ENCODE data around the gene SNX11. TPM values are rescaled to one million over a fixed set of nuclear protein-coding genes. Genes with fewer than 3 reads are reported as not detected.

Gene SNX11
- total and polyA plus RNA-seq, 4 donors: 11.4 to 31.0 (median 19.1) TPM

GRCh38 chr17:48060249-48060648 is 47.3 kb upstream of the SNX11 start:
- peaks cover 28 to 61% (median 51%) of the 10 kb centered on the region in 4 donors for H3K36me3 ChIP-seq (ENCODE audit: control insufficient read depth in 4 of 4, insufficient read depth in 4 of 4, low read length in 4 of 4)
- TF ChIP-seq, protein P1, sequence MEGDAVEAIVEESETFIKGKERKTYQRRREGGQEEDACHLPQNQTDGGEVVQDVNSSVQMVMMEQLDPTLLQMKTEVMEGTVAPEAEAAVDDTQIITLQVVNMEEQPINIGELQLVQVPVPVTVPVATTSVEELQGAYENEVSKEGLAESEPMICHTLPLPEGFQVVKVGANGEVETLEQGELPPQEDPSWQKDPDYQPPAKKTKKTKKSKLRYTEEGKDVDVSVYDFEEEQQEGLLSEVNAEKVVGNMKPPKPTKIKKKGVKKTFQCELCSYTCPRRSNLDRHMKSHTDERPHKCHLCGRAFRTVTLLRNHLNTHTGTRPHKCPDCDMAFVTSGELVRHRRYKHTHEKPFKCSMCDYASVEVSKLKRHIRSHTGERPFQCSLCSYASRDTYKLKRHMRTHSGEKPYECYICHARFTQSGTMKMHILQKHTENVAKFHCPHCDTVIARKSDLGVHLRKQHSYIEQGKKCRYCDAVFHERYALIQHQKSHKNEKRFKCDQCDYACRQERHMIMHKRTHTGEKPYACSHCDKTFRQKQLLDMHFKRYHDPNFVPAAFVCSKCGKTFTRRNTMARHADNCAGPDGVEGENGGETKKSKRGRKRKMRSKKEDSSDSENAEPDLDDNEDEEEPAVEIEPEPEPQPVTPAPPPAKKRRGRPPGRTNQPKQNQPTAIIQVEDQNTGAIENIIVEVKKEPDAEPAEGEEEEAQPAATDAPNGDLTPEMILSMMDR (IDR thresholded peaks at IDR 0.05; ENCODE audit: control extremely low read depth, extremely low read depth): no peak
- no peaks in the 10 kb centered on the region for H3K27me3 ChIP-seq (ENCODE audit: control insufficient read depth in 3 of 3, insufficient read depth in 3 of 3, low read length in 2 of 3)
- peaks cover 0 to 6% (median under 1%) of the 10 kb centered on the region in 5 donors for H3K4me1 ChIP-seq (ENCODE audit: control insufficient read depth in 5 of 5, insufficient read depth in 5 of 5, low read length in 5 of 5)
- no peak overlapping the region for H3K9ac ChIP-seq (ENCODE audit: insufficient read depth in 1 of 2, low read length in 2 of 2)
- no peaks in the 10 kb centered on the region for H3K9me3 ChIP-seq (ENCODE audit: control insufficient read depth in 4 of 4, insufficient read depth in 3 of 4, low read length in 3 of 4)
- WGBS, 2 donors: 65 to 66% methylated on average over 7 of the region's 7 CpGs
- ATAC-seq (ENCODE audit: insufficient read depth, low FRiP score) (no peak), DNase-seq (no peak)
- H3K4me3 ChIP-seq: no peak overlapping the region
- H3K27ac ChIP-seq (ENCODE audit: low read depth in 1 of 2, low read length in 1 of 2): no peak overlapping the region

DNA sequence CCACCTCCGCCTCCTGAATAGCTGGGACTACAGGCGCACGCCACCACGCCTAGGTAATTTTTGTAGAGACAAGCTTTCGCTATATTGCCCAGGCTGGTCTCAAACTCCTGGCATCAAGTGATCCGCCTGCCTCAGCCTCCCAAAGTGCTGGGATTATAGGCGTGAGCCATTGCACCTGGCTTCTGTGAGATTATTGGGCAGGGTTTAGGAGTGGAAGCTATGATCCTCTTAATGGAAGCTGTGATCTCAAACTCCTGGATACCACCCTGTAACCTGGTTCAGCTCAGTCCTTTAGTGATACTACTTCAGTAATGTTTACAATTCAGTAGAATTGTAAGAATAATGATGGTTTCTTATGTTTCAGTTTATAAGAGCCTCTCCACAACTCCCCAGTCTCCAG is 45.3 kb upstream of the SNX11 start:
- H3K27me3 ChIP-seq (ENCODE audit: control insufficient read depth in 3 of 3, insufficient read depth in 3 of 3, low read length in 2 of 3): no peaks in the 10 kb centered on the region
- H3K4me1 ChIP-seq (ENCODE audit: control insufficient read depth in 5 of 5, insufficient read depth in 5 of 5, low read length in 5 of 5): peaks cover 0 to 8% (median 6%) of the 10 kb centered on the region in 5 donors
- TF ChIP-seq, protein P1 (IDR thresholded peaks at IDR 0.05; ENCODE audit: control extremely low read depth, extremely low read depth): no peak
- DNase-seq: no peak
- H3K4me3 ChIP-seq: no peak overlapping the region
- 95 to 97% methylated on average over 7 of the region's 7 CpGs for WGBS, 2 donors
- H3K9ac ChIP-seq (ENCODE audit: insufficient read depth in 1 of 2, low read length in 2 of 2): no peak overlapping the region
- H3K27ac ChIP-seq (ENCODE audit: low read depth in 1 of 2, low read length in 1 of 2): no peak overlapping the region
- ATAC-seq (ENCODE audit: insufficient read depth, low FRiP score): no peak
- peaks cover 27 to 47% (median 43%) of the 10 kb centered on the region in 4 donors for H3K36me3 ChIP-seq (ENCODE audit: control insufficient read depth in 4 of 4, insufficient read depth in 4 of 4, low read length in 4 of 4)
- no peaks in the 10 kb centered on the region for H3K9me3 ChIP-seq (ENCODE audit: control insufficient read depth in 4 of 4, insufficient read depth in 3 of 4, low read length in 3 of 4)

DNA sequence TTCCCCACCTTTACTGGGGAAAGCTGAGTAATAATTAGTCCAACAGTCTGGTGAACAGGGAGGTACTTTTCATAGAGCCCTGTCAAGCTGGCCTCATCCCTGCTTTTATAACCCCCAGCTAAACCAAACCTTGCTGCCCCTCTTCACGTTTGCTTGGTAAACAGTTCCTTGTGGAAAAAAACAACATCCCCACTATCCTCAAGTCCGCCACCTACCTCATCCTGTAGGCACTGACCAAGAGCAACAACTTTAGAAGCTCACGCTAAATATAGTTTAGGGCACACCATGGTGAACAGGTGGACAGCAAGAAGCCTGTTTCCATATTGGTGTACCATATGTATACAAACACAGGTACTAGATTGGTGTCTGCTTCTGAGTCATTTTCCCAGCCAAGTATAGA is 42.9 kb upstream of the SNX11 start:
- peaks cover 17 to 44% (median 22%) of the 10 kb centered on the region in 4 donors for H3K36me3 ChIP-seq (ENCODE audit: control insufficient read depth in 4 of 4, insufficient read depth in 4 of 4, low read length in 4 of 4)
- no peak overlapping the region for H3K4me3 ChIP-seq
- TF ChIP-seq, protein P1 (IDR thresholded peaks at IDR 0.05; ENCODE audit: control extremely low read depth, extremely low read depth): no peak
- WGBS, 2 donors: 86 to 91% methylated on average over 3 of the region's 3 CpGs
- no peaks in the 10 kb centered on the region for H3K27me3 ChIP-seq (ENCODE audit: control insufficient read depth in 3 of 3, insufficient read depth in 3 of 3, low read length in 2 of 3)
- no peak overlapping the region for H3K9ac ChIP-seq (ENCODE audit: insufficient read depth in 1 of 2, low read length in 2 of 2)
- DNase-seq (no peak), ATAC-seq (ENCODE audit: insufficient read depth, low FRiP score) (no peak)
- H3K9me3 ChIP-seq (ENCODE audit: control insufficient read depth in 4 of 4, insufficient read depth in 3 of 4, low read length in 3 of 4): no peaks in the 10 kb centered on the region
- H3K4me1 ChIP-seq (ENCODE audit: control insufficient read depth in 5 of 5, insufficient read depth in 5 of 5, low read length in 5 of 5): peaks cover 0 to 8% (median 5%) of the 10 kb centered on the region in 5 donors
- no peak overlapping the region for H3K27ac ChIP-seq (ENCODE audit: low read depth in 1 of 2, low read length in 1 of 2)

DNA sequence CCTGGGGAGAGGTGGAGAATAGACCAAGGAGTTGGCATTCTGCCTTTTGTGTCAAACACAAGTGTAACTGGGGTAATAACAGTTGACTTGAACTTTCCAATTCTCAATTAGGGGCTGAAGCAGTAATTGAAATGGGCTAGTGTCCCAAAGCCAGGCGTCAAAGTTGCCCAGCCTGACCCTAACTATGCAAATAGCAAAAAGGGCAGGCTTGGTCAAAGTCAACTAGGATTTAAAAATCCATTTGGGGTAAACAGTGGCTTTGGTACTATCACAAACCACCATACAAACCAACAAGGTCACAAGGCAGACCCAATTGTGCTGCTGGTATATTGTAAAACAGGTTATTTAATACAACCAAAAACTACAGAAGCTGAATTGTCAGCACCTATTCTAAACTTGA is 41.4 kb upstream of the SNX11 start:
- Histone ChIP-seq H3K27ac (ENCODE audit: low read depth in 1 of 2, low read length in 1 of 2) (no peak overlapping the region), H3K9ac (ENCODE audit: insufficient read depth in 1 of 2, low read length in 2 of 2) (no peak overlapping the region), H3K27me3 (ENCODE audit: control insufficient read depth in 3 of 3, insufficient read depth in 3 of 3, low read length in 2 of 3) (no peaks in the 10 kb centered on the region), H3K4me1 (ENCODE audit: control insufficient read depth in 5 of 5, insufficient read depth in 5 of 5, low read length in 5 of 5) (peaks cover 0 to 8% (median 3%) of the 10 kb centered on the region in 5 donors), H3K9me3 (ENCODE audit: control insufficient read depth in 4 of 4, insufficient read depth in 3 of 4, low read length in 3 of 4) (no peaks in the 10 kb centered on the region), H3K36me3 (ENCODE audit: control insufficient read depth in 4 of 4, insufficient read depth in 4 of 4, low read length in 4 of 4) (peaks cover 17 to 46% (median 20%) of the 10 kb centered on the region in 4 donors), H3K4me3 (no peak overlapping the region)
- ATAC-seq (ENCODE audit: insufficient read depth, low FRiP score) (no peak), DNase-seq (no peak)
- 82 to 86% methylated on average over 1 of the region's 1 CpG for WGBS, 2 donors
- TF ChIP-seq, protein P1 (IDR thresholded peaks at IDR 0.05; ENCODE audit: control extremely low read depth, extremely low read depth): no peak
